GM12864 (cell line): ENCODE measurements around the gene HSD17B13.
A peak's percentile ranks its signal among the peaks of the same experiment; 100 is the strongest.
"Not testable (repeated sequence)": the region's sequence is repeated elsewhere in the genome, so short reads cannot be mapped to it uniquely, and the experiment has no call there.

Source experiments
- DNase-seq: peaks from one replicate; pipeline ENCODE4 v3.0.0-alpha.2; 2011; ENCODE audit warnings: low read depth
- H3K4me3 ChIP-seq: 2 replicates; pipeline ENCODE4 v1.5.1; 2011; ENCODE audit warnings: mild to moderate bottlenecking, low read depth, low read length, control low read depth
- CTCF ChIP-seq: IDR thresholded peaks from 2 replicates; pipeline ENCODE4 v1.5.1; 2011; ENCODE audit warnings: low read depth, mild to moderate bottlenecking, moderate library complexity, low read length, control low read depth, inconsistent platforms; ENCODE audit errors: missing control alignments

HSD17B13 gene

GRCh38 chr4:87356832-87357526 lies 34.3 kb upstream of the HSD17B13 start:
- DNase-seq, result no peak
- TF ChIP-seq CTCF, result no peak
- H3K4me3 ChIP-seq, result no peak overlapping the region

GRCh38 chr4:87354168-87355102 lies 31.8 kb upstream of the HSD17B13 start:
- H3K4me3 ChIP-seq, result no peak overlapping the region
- DNase-seq, result no peak

GRCh38 chr4:87353592-87353991 lies 30.9 kb upstream of the HSD17B13 start:
- peak; percentile 65 for TF ChIP-seq CTCF
- DNase-seq, result peak; percentile 7
- no peak overlapping the region for H3K4me3 ChIP-seq

More at GRCh38 chr4:87354168-87355102, 31.8 kb upstream of the HSD17B13 start:
- no peak for TF ChIP-seq CTCF

- no peak overlapping the region for H3K4me3 ChIP-seq
- DNase-seq, result no peak
- TF ChIP-seq CTCF, result no peak
These were observed 22.5 kb upstream of the HSD17B13 start for GRCh38 chr4:87345139-87345538.

- DNase-seq, result no peak
- no peak overlapping the region for H3K4me3 ChIP-seq
These were observed 20.2 kb upstream of the HSD17B13 start for GRCh38 chr4:87342872-87343271.

GRCh38 chr4:87341954-87342635 lies 19.4 kb upstream of the HSD17B13 start:
- H3K4me3 ChIP-seq, DNase-seq: not testable (repeated sequence)

More at GRCh38 chr4:87342872-87343271, 20.2 kb upstream of the HSD17B13 start:
- no peak for TF ChIP-seq CTCF

GRCh38 chr4:87339440-87339839 lies 16.8 kb upstream of the HSD17B13 start:
- no peak overlapping the region for H3K4me3 ChIP-seq
- TF ChIP-seq CTCF, result no peak
- DNase-seq, result no peak
